A549 (cell line): Measurements from ENCODE around the gene RHOBTB1. TPM values are rescaled to one million over a fixed set of nuclear protein-coding genes. Genes with fewer than 3 reads are reported as not detected.
"Not testable (repeated sequence)": the region's sequence is repeated elsewhere in the genome, so short reads cannot be mapped to it uniquely, and the experiment has no call there.

Experiments used
- ATAC-seq, 2 experiments: fragments of 200-7000 bp in 1 of 2; fragments of >200 bp in 1 of 2; cut with Nextera tagmentation in 1 of 2; cut with Tn5 transposase in 1 of 2; 3 replicates each; pipeline versions ENCODE4 v1.8.0 to v1.9.1; 2018 to 2020; ENCODE audit warnings: mild to moderate bottlenecking in 1 of 2, moderate library complexity in 1 of 2
- CTCF ChIA-PET: fragments of 300-600 bp; sonication (Branson Sonifier 250); formaldehyde crosslinking; extraction: SDS; loops from one replicate; lab custom pipeline; 2021; ENCODE audit warnings: antibody characterized with exemption, inconsistent platforms; lab: Yijun Ruan, JAX
- POLR2A ChIA-PET: fragments of 350-600 bp; formaldehyde crosslinking; extraction: SDS; loops from one replicate; lab custom pipeline; 2021; ENCODE audit warnings: antibody characterized with exemption, inconsistent platforms; lab: Yijun Ruan, JAX
- DNase-seq, 2 experiments: peaks; one replicate each; pipeline versions ENCODE4 v3.0.0 to v3.0.0-alpha.2; 2011 to 2016; ENCODE audit warnings: low read depth in 1 of 2, low spot score in 1 of 2
- FAIRE-seq: peaks from 2 replicates; lab custom pipeline; 2011; peaks lifted over from hg19 to GRCh38; lab: Jason Lieb, UNC
- H3K27ac ChIP-seq, 2 experiments: fragments of >200 bp; sonication (Bioruptor Twin); formaldehyde crosslinking; 3 replicates each; pipeline ENCODE4 v1.5.1; 2016 to 2017
- H3K4me1 ChIP-seq: fragments of >200 bp; sonication (Bioruptor Twin); formaldehyde crosslinking; 3 replicates; pipeline ENCODE4 v1.6.1; 2016
- H3K4me2 ChIP-seq: fragments of >200 bp; sonication (Bioruptor Twin); formaldehyde crosslinking; 3 replicates; pipeline ENCODE4 v1.6.1; 2016
- H3K4me3 ChIP-seq: fragments of >200 bp; sonication (Bioruptor Twin); formaldehyde crosslinking; 3 replicates; pipeline ENCODE4 v1.5.1; 2016
- H3K9me3 ChIP-seq: fragments of >200 bp; sonication (Bioruptor Twin); formaldehyde crosslinking; 3 replicates; pipeline ENCODE4 v1.6.1; 2016
- CHD4 ChIP-seq: fragments of 200-600 bp; sonication (generic); IDR thresholded peaks from 2 replicates; pipeline ENCODE4 v1.6.1; 2016; ENCODE audit warnings: antibody characterized with exemption, mild to moderate bottlenecking, borderline replicate concordance
- EHMT2 ChIP-seq: fragments of 200-600 bp; sonication (generic); IDR thresholded peaks from 2 replicates; pipeline ENCODE4 v1.6.1; 2016; ENCODE audit warnings: antibody characterized with exemption, low read depth, mild to moderate bottlenecking, moderate library complexity
- FOSB ChIP-seq: fragments of 250-450 bp; sonication (Bioruptor Pico); IDR thresholded peaks from 2 replicates; pipeline ENCODE4 v1.5.0; 2020; ENCODE audit warnings: mild to moderate bottlenecking, moderate library complexity
- FOSL2 ChIP-seq, 2 experiments: fragments of 450-650 bp in 1 of 2; fragments of >200 bp in 1 of 2; sonication (Bioruptor Twin) in 1 of 2; formaldehyde crosslinking; IDR thresholded peaks; 2 replicates each; pipeline versions ENCODE4 v1.5.0 to v1.6.1; 2016 to 2020; ENCODE audit warnings: mild to moderate bottlenecking in 1 of 2, moderate library complexity in 1 of 2
- HOXB5 ChIP-seq: fragments of 250-450 bp; sonication (Bioruptor Pico); IDR thresholded peaks from 2 replicates; pipeline ENCODE4 v1.5.0; 2020; ENCODE audit warnings: mild to moderate bottlenecking, moderate library complexity
- KDM1A ChIP-seq: fragments of 200-600 bp; sonication (generic); IDR thresholded peaks from 2 replicates; pipeline ENCODE4 v1.6.1; 2016; ENCODE audit warnings: low read depth, mild to moderate bottlenecking
- NR3C1 ChIP-seq: fragments of >200 bp; sonication (Bioruptor Twin); formaldehyde crosslinking; IDR thresholded peaks from 3 replicates; pipeline ENCODE4 v1.6.1; 2017
- POLR2A ChIP-seq: IDR thresholded peaks from 2 replicates; pipeline ENCODE4 v1.6.1; 2012; ENCODE audit warnings: mild to moderate bottlenecking, low read length
- RARB ChIP-seq: fragments of 250-450 bp; sonication (Bioruptor Pico); IDR thresholded peaks from 2 replicates; pipeline ENCODE4 v1.8.0; 2021; ENCODE audit warnings: mild to moderate bottlenecking, moderate library complexity
- RFX5 ChIP-seq: fragments of 450-650 bp; IDR thresholded peaks from 2 replicates; pipeline ENCODE4 v1.7.1; 2014; ENCODE audit warnings: antibody characterized with exemption, mild to moderate bottlenecking, moderate library complexity
- SREBF2 ChIP-seq: fragments of 450-650 bp; IDR thresholded peaks from 2 replicates; pipeline ENCODE4 v1.6.1; 2014; ENCODE audit warnings: mild to moderate bottlenecking, moderate library complexity
- TFCP2L1 ChIP-seq: fragments of 250-450 bp; sonication (Bioruptor Pico); IDR thresholded peaks from 2 replicates; pipeline ENCODE4 v1.5.0; 2021; ENCODE audit warnings: mild to moderate bottlenecking
- ZC3H11A ChIP-seq: fragments of 450-650 bp; IDR thresholded peaks from 2 replicates; pipeline ENCODE4 v1.6.1; 2014; ENCODE audit warnings: antibody characterized with exemption, mild to moderate bottlenecking
- ZFP36 ChIP-seq: fragments of 450-650 bp; IDR thresholded peaks from 2 replicates; pipeline ENCODE4 v1.6.1; 2014; ENCODE audit warnings: borderline replicate concordance; ENCODE audit not compliant: partially characterized antibody
- ZNF302 ChIP-seq: fragments of 250-450 bp; sonication (Bioruptor Pico); IDR thresholded peaks from 2 replicates; pipeline ENCODE4 v1.9.0; 2021; ENCODE audit warnings: inconsistent platforms, mild to moderate bottlenecking, moderate library complexity
- ZSCAN20 ChIP-seq: fragments of 250-450 bp; sonication (Bioruptor Pico); IDR thresholded peaks from 2 replicates; pipeline ENCODE4 v1.8.0; 2022; ENCODE audit warnings: mild to moderate bottlenecking, moderate library complexity
- WGBS: methylation state at CpG from one replicate; pipeline ENCODE4 v1.1.6; 2017; ENCODE audit errors: missing lambda C conversion rate; 5-methylcytosine and 5-hydroxymethylcytosine counted together
- polyA plus RNA-seq, 4 experiments: library from polyadenylated mRNA; depleted of rRNA in 3 of 4; stranded (reverse); fragments of >200 nt; fragmentation: RNase III in 1 of 4; extraction: RNeasy Plus Mini Kit Qiagen cat#74134 plus additional on column Dnase treatment in 1 of 4; gene quantifications; 2 replicates in 3 of 4; 3 replicates in 1 of 4; pipeline ENCODE4 v1.2.3, GENCODE V29; 2011 to 2017
- TF ChIP-seq, protein P1 (sequence below): fragments of 250-450 bp; sonication (Bioruptor Pico); IDR thresholded peaks from 2 replicates; pipeline ENCODE4 v1.5.0; 2021; ENCODE audit warnings: mild to moderate bottlenecking, moderate library complexity, borderline replicate concordance

The RHOBTB1 gene
- polyA plus RNA-seq, 2 of the 4 experiments (the other 2 are of a cell fraction): 6.6 to 24.7 TPM

DNA sequence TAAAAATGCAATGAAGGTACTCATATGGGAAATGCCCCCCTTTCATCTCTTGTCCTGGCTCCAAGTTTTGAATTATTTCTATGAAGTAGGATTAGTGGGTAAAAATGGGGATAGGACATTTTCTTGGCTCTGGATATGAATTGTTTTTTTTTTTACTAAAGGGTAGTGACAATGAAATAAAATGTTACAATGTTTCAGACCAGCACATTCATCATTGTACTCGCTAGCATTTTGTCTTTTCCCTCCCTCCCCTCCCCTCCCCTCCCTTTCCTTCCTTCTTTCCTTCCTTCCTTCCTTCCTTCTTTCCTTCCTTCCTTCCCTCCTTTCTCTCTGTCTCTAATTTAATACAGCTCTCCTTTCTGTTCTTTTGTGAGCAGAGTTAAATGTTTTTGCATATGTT, 101.3 kb downstream of the RHOBTB1 start:
- no peak overlapping the region for H3K4me2 ChIP-seq
- H3K4me3 ChIP-seq: no peak overlapping the region
- TF ChIP-seq NR3C1 (no peak), ZC3H11A (no peak), POLR2A (no peak), RARB (CRISPR knock-in tag) (no peak)
- 71% methylated on average over 1 of the region's 1 CpG for WGBS
- H3K27ac ChIP-seq: no peak overlapping the region
- ATAC-seq: no peak
- FAIRE-seq: no peak
- ChIA-PET POLR2A (no interaction called here), CTCF (interaction anchor here (0.9 to 1.6 kb wide), 2 partner anchors 9 to 30 kb away, joined by 3 to 5 read pairs; no protein-coding TSS in a partner anchor)
- no peak for DNase-seq
- H3K4me1 ChIP-seq: peaks cover under 1% of the 10 kb centered on the region; the same call in 1 of the 3 replicates
- no peaks in the 10 kb centered on the region for H3K9me3 ChIP-seq

DNA sequence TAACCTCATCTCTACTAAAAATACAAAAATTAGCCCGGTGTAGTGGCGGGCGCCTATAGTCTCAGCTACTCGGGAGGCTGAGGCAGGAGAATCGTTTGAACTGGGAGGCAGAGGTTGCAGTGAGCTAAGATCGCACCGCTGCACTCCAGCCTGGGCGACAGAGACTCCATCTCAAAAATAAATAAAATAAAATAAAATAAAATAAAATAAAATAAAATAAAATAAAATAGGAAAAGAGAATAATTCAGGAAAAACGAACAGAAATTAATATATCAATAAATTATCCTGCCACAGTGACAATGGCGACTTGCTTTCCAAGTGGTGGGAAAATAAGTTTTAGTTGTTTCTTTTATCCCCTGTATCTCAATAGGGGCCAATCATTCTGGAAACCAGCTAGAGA, 102.8 kb downstream of the RHOBTB1 start:
- ATAC-seq, FAIRE-seq, H3K9me3 ChIP-seq, POLR2A ChIA-PET, H3K4me2 ChIP-seq, H3K27ac ChIP-seq, H3K4me3 ChIP-seq, DNase-seq, H3K4me1 ChIP-seq: not testable (repeated sequence)
- CTCF ChIA-PET: interaction anchor here (1.6 kb wide), 1 partner anchor 32 kb away, joined by 3 read pairs; no protein-coding TSS in a partner anchor
- 83% methylated on average over 10 of the region's 10 CpGs for WGBS

DNA sequence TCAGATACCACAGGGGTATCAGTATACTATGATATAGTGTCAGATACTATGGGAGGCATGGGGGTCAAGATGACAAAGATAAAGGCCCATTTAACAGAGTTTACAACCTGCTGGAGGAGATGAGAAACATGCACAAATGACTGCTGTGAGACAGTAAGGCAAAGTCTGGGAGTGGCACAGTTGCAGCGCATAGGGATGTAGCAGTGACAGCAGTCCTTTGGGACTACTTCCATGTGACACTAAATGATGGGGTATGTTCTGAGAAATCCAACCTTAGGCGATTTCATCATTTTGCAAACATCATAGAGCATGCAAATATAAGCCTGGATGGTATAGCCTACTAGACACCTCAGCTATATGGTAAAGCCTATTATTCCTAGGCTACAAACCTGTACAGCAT, 108.9 kb downstream of the RHOBTB1 start:
- no peak for ATAC-seq
- CTCF ChIA-PET: interaction anchor here (0.9 to 1.0 kb wide), 2 partner anchors 8 to 20 kb away, joined by 3 read pairs; no protein-coding TSS in a partner anchor
- H3K9me3 ChIP-seq: no peaks in the 10 kb centered on the region
- 66% methylated on average over 2 of the region's 2 CpGs for WGBS
- H3K4me1 ChIP-seq: no peaks in the 10 kb centered on the region
- no peak overlapping the region for H3K4me3 ChIP-seq
- H3K27ac ChIP-seq: no peak overlapping the region
- no peak for DNase-seq
- POLR2A ChIA-PET: no interaction called here
- H3K4me2 ChIP-seq: no peak overlapping the region
- no peak for FAIRE-seq
- TF ChIP-seq FOSB (CRISPR knock-in tag) (no peak), CHD4 (no peak), HOXB5 (CRISPR knock-in tag) (no peak), RFX5 (no peak), KDM1A (no peak), EHMT2 (no peak), ZC3H11A (no peak), SREBF2 (no peak), TFCP2L1 (CRISPR knock-in tag) (no peak), ZFP36 (no peak), ZSCAN20 (no peak)
- TF ChIP-seq, protein P1, sequence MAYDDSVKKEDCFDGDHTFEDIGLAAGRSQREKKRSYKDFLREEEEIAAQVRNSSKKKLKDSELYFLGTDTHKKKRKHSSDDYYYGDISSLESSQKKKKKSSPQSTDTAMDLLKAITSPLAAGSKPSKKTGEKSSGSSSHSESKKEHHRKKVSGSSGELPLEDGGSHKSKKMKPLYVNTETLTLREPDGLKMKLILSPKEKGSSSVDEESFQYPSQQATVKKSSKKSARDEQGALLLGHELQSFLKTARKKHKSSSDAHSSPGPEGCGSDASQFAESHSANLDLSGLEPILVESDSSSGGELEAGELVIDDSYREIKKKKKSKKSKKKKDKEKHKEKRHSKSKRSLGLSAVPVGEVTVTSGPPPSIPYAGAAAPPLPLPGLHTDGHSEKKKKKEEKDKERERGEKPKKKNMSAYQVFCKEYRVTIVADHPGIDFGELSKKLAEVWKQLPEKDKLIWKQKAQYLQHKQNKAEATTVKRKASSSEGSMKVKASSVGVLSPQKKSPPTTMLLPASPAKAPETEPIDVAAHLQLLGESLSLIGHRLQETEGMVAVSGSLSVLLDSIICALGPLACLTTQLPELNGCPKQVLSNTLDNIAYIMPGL (CRISPR knock-in tag): no peak

DNA sequence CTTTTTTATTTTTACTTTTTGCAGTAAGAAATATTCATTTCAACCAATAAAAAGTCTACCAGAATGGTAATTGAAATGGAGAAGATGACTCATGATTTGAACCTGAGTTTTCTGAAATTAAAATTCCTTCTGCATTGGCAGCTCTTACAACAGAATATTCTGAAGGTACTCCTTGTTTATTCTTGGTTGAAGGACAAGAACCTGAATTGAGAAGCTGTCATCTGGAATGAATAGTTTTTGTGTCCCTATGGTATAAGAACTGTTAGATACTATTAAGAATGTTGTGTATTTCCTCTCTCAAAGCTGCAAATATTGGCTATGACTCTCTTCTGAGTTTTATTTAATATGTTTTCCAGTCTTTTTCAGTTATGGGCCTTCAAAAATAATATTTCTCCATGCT, 109.6 kb downstream of the RHOBTB1 start:
- TF ChIP-seq ZNF302 (CRISPR knock-in tag) (no peak), FOSL2 (IDR thresholded peaks at IDR 0.05) (no peak), FOSL2 (CRISPR knock-in tag; IDR thresholded peaks at IDR 0.05) (0 out of 2 replicates have a peak, but pooled peaks have one; percentile 16)
- no peaks in the 10 kb centered on the region for H3K9me3 ChIP-seq
- H3K4me3 ChIP-seq: no peak overlapping the region
- no peaks in the 10 kb centered on the region for H3K4me1 ChIP-seq
- no peak overlapping the region for H3K4me2 ChIP-seq
- DNase-seq (no peak), ATAC-seq (no peak), FAIRE-seq (no peak)
- ChIA-PET CTCF (interaction anchor here (1.5 kb wide), 1 partner anchor 12 kb away, joined by 4 read pairs; no protein-coding TSS in a partner anchor), POLR2A (no interaction called here)
- no peak overlapping the region for H3K27ac ChIP-seq

DNA sequence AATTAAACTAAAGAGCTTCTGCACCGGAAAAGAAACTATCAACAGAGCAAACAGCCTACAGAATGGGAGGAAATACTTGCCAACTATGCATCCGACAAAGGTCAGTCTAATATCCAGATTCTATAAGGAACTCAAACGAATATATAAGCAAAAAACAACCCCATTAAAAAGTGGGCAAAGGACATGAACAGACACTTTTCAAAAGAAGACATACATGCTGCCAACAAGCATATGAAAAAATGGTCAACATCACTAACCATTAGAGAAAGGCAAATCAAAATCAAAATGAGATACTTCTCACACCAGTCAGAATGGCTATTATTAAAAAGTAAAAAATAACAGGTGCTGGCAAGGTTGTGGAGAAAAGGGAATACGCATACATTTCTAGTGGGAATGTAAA, 111.8 kb downstream of the RHOBTB1 start:
- 62% methylated on average over 4 of the region's 4 CpGs for WGBS
- H3K4me3 ChIP-seq, H3K27ac ChIP-seq, H3K4me2 ChIP-seq, POLR2A ChIA-PET, CTCF ChIA-PET, FAIRE-seq, H3K4me1 ChIP-seq, DNase-seq, ATAC-seq, H3K9me3 ChIP-seq: not testable (repeated sequence)
